Osteocyte (in vitro differentiated cells): Measurements from ENCODE around the gene CPLX1. TPM values are rescaled to one million over a fixed set of nuclear protein-coding genes. Genes with fewer than 3 reads are reported as not detected.

Experiments used
- DNase-seq: peaks from one replicate; pipeline ENCODE4 v3.0.0; 2021; ENCODE audit warnings: mixed read lengths; ENCODE audit not compliant: unreplicated experiment; ENCODE audit errors: extremely low spot score
- H3K27ac Mint-ChIP-seq: one replicate; pipeline ENCODE4 v1.8.0; 2021; ENCODE audit warnings: mild to moderate bottlenecking, mixed read lengths; ENCODE audit not compliant: unreplicated experiment
- H3K27me3 Mint-ChIP-seq: one replicate; pipeline ENCODE4 v1.8.0; 2021; ENCODE audit warnings: mixed read lengths; ENCODE audit not compliant: unreplicated experiment
- H3K36me3 Mint-ChIP-seq: one replicate; pipeline ENCODE4 v1.8.0; 2021; ENCODE audit warnings: mixed read lengths; ENCODE audit not compliant: unreplicated experiment
- H3K4me1 Mint-ChIP-seq: one replicate; pipeline ENCODE4 v1.8.0; 2021; ENCODE audit warnings: mixed read lengths; ENCODE audit not compliant: unreplicated experiment
- H3K4me3 Mint-ChIP-seq: one replicate; pipeline ENCODE4 v1.8.0; 2021; ENCODE audit warnings: mild to moderate bottlenecking, moderate library complexity, mixed read lengths; ENCODE audit not compliant: unreplicated experiment
- H3K9me3 Mint-ChIP-seq: one replicate; pipeline ENCODE4 v1.8.0; 2021; ENCODE audit warnings: mixed read lengths; ENCODE audit not compliant: unreplicated experiment
- total RNA-seq: library from RNA; stranded (reverse); gene quantifications from 2 replicates; pipeline ENCODE4 v1.2.1, GENCODE V29; 2021
- TF ChIP-seq, protein P1 (sequence below): fragments of 200-600 bp; sonication (generic); IDR thresholded peaks from 2 replicates; pipeline ENCODE4 v1.5.0; 2021; ENCODE audit warnings: antibody characterized with exemption, mild to moderate bottlenecking, moderate library complexity

Gene CPLX1
- total RNA-seq, 1 donor from 2014 or later, result not detected

DNA sequence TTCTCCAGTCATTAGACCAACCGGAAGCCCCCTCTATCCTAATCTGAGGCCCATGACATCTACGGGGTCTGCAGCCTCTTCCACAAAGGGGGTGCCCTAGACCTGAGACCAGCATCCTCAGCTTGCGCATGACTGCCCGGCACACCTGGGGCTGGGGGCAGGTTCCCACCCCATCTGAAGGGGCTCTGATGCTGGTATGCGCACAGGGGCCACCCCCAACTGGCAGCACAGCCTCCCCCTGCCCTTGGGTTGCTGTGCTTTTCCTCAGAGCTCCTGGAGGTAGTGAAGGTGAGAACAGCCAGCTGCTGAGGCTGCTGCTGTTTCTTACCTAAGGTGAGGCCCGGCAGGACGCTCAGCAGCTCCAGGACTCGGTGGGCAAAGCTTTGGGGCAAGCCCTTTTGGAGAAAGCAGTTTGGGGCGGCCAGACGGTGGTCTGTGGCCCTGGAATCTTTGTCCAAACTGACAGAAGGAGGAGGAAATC is 18.9 kb upstream of the CPLX1 start:
- TF ChIP-seq, protein P1, sequence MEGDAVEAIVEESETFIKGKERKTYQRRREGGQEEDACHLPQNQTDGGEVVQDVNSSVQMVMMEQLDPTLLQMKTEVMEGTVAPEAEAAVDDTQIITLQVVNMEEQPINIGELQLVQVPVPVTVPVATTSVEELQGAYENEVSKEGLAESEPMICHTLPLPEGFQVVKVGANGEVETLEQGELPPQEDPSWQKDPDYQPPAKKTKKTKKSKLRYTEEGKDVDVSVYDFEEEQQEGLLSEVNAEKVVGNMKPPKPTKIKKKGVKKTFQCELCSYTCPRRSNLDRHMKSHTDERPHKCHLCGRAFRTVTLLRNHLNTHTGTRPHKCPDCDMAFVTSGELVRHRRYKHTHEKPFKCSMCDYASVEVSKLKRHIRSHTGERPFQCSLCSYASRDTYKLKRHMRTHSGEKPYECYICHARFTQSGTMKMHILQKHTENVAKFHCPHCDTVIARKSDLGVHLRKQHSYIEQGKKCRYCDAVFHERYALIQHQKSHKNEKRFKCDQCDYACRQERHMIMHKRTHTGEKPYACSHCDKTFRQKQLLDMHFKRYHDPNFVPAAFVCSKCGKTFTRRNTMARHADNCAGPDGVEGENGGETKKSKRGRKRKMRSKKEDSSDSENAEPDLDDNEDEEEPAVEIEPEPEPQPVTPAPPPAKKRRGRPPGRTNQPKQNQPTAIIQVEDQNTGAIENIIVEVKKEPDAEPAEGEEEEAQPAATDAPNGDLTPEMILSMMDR, result no peak

DNA sequence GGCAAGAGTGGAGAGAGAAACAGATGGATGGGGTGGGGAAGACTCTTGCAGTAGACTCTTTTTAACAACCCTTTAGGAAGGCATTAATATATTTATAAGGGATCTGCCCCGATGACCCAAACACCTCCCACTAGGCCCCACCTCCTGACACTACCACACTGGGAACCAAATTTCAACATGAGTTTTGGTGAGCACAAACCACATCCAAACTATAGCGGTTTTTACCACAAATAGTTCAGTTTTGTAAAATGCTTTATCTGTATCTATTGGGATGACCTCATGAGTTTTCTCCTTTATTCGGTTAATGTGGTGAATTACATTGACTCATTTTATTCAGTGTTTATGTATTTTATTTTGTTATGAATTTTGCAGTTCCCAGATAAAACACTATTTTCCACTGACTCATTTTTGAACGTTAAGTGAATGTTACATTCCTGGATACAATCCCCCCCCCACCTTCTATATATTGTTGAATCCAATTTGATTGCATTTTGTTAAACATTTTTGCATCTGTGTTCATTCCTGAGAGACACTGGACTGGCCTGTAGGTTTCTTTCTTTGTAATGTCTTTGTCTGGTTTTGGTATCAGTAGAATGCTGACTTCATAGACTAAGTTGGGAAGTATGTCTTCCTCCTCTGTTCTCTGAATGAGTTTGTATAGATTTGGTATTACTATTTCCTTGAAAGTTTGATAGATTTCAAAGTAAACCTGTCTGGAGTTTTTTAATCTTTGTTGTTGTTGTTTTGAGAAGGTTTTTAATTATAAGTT is 13.9 kb upstream of the CPLX1 start:
- DNase-seq, result no peak
- Mint-ChIP-seq H3K27me3 (no peaks in the 10 kb centered on the region), H3K4me3 (no peak overlapping the region), H3K36me3 (peaks cover 10% of the 10 kb centered on the region), H3K4me1 (no peaks in the 10 kb centered on the region), H3K9me3 (peaks cover 15% of the 10 kb centered on the region), H3K27ac (no peak overlapping the region)
- TF ChIP-seq, protein P1, result no peak

More for the DNA sequence above, 18.9 kb upstream of the CPLX1 start:
- H3K27me3 Mint-ChIP-seq, result no peaks in the 10 kb centered on the region
- DNase-seq, result no peak
- H3K4me3 Mint-ChIP-seq, result no peak overlapping the region
- H3K9me3 Mint-ChIP-seq, result peaks cover 9% of the 10 kb centered on the region
- peaks cover 5% of the 10 kb centered on the region for H3K4me1 Mint-ChIP-seq
- H3K27ac Mint-ChIP-seq, result no peak overlapping the region
- peaks cover 20% of the 10 kb centered on the region for H3K36me3 Mint-ChIP-seq

GRCh38 chr4:837772-838171 is 11.8 kb upstream of the CPLX1 start:
- TF ChIP-seq, protein P1, result no peak
- H3K4me3 Mint-ChIP-seq, result no peak overlapping the region
- DNase-seq, result no peak

DNA sequence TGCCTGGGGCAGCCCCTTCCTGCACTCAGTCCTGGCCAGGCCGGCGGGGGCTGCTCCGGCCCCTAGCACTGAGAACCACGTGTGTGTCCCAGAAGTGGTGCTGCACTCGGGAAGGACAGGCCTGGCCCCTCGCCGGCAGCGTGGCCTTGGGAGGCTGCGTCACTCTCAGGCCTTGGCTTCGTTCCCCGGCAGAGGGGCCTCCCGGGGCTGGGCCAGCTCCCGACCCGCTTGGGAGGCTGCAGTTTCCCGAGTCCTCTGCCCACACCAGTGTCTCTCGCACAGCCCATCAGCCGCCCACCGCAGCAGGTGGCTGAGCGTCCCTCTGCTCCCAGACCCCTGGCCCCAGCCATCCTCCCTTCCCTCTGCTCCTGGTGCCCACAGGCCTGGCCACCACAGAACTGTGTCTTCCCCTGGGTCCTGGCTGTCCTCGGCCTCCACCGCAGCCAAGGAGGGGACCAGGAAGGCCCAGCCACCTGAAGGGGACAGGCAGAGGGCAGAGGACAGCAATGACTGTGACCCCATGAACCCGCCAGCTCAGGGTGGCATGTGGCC is 10.9 kb upstream of the CPLX1 start:
- no peak for DNase-seq
- Mint-ChIP-seq H3K4me3 (no peak overlapping the region), H3K27me3 (no peaks in the 10 kb centered on the region), H3K36me3 (peaks cover 5% of the 10 kb centered on the region), H3K27ac (no peak overlapping the region), H3K9me3 (peaks cover 12% of the 10 kb centered on the region), H3K4me1 (no peaks in the 10 kb centered on the region)
- TF ChIP-seq, protein P1, result no peak

More at GRCh38 chr4:837772-838171, 11.8 kb upstream of the CPLX1 start:
- H3K9me3 Mint-ChIP-seq, result peaks cover 15% of the 10 kb centered on the region
- H3K4me1 Mint-ChIP-seq, result no peaks in the 10 kb centered on the region
- H3K36me3 Mint-ChIP-seq, result peaks cover 8% of the 10 kb centered on the region
- no peak overlapping the region for H3K27ac Mint-ChIP-seq
- H3K27me3 Mint-ChIP-seq, result no peaks in the 10 kb centered on the region

DNA sequence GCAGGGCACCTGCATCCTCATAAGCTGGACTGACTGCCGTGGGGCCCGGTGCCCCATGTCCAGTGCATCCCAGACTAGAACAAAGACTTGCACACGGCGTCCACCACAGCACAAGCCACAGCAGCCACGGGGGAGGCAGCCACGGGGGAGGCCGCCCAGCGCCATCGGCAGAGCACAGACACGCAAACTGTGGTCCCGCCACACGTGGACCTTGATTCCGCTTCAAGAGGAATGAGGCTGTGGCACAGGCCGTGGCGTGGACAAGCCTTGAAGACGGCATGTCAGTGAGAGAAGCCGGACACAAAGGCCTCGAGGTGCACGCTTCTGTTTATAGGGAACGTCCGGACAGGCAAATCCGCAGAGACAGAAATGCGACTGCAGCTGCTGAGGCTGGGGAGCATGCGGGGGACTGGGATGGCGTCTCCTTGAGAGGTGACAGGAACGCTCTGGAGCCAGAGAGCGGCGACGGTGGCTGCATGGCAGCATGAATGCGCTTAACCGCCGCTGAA is 10.1 kb upstream of the CPLX1 start:
- Mint-ChIP-seq H3K27ac (no peak overlapping the region), H3K9me3 (peaks cover 10% of the 10 kb centered on the region), H3K4me1 (no peaks in the 10 kb centered on the region), H3K27me3 (no peaks in the 10 kb centered on the region), H3K36me3 (peaks cover 2% of the 10 kb centered on the region), H3K4me3 (no peak overlapping the region)
- no peak for DNase-seq
- TF ChIP-seq, protein P1, result no peak
